ENCODE measurements around the gene GALNT5.
"Not testable (repeated sequence)": the region's sequence is repeated elsewhere in the genome, so short reads cannot be mapped to it uniquely, and the experiment has no call there.

DNA sequence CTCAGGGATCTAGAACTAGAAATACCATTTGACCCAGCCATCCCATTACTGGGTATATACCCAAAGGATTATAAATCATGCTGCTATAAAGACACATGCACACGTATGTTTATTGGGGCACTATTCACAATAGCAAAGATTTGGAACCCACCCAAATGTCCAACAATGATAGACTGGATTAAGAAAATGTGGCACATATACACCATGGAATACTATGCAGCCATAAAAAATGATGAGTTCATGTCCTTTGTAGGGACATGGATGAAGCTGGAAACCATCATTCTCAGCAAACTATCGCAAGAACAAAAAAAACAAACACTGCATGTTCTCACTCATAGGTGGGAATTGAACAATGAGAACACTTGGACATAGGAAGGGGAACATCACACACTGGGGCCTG, 33.1 kb upstream of the GALNT5 start:
- TF ChIP-seq, protein P1, sequence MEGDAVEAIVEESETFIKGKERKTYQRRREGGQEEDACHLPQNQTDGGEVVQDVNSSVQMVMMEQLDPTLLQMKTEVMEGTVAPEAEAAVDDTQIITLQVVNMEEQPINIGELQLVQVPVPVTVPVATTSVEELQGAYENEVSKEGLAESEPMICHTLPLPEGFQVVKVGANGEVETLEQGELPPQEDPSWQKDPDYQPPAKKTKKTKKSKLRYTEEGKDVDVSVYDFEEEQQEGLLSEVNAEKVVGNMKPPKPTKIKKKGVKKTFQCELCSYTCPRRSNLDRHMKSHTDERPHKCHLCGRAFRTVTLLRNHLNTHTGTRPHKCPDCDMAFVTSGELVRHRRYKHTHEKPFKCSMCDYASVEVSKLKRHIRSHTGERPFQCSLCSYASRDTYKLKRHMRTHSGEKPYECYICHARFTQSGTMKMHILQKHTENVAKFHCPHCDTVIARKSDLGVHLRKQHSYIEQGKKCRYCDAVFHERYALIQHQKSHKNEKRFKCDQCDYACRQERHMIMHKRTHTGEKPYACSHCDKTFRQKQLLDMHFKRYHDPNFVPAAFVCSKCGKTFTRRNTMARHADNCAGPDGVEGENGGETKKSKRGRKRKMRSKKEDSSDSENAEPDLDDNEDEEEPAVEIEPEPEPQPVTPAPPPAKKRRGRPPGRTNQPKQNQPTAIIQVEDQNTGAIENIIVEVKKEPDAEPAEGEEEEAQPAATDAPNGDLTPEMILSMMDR (IDR thresholded peaks at IDR 0.05; ENCODE audit: insufficient read depth, low read length, poor library complexity, severe bottlenecking), result not testable (repeated sequence)
- not testable (repeated sequence) for TF ChIP-seq EZH2phosphoT487 (conservative IDR thresholded peaks at IDR 0.05; ENCODE audit: low read length)

All from SU-DHL-6 (cell line).